ENCODE measurements around the gene THBS4.

DNA sequence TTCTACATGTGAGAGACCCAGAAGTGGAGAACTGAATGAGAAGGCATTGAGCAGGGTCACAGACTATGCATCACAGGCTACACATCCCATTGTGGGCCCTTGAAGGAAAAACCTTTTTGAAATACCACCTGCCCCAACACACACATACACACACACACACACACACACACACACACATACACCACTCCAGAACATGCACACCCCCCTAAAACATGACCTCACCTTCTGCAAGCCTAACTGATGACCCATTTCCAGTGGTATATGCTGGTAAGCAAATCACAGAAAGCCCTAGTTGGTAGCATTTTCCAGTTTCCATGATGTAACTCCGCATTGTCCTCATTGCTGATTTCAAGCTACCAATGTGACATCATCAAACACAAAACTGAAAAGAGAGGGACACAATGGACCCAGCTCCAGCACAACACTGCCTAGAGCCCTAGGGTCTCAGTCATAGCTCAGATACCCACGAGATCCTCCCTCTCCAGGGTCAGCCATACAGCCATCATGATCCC is 36.4 kb downstream of the THBS4 start:
- no peak for TF ChIP-seq ZNF175 (tag by site-specific recombination; IDR thresholded peaks at IDR 0.05)
- TF ChIP-seq, protein P1, sequence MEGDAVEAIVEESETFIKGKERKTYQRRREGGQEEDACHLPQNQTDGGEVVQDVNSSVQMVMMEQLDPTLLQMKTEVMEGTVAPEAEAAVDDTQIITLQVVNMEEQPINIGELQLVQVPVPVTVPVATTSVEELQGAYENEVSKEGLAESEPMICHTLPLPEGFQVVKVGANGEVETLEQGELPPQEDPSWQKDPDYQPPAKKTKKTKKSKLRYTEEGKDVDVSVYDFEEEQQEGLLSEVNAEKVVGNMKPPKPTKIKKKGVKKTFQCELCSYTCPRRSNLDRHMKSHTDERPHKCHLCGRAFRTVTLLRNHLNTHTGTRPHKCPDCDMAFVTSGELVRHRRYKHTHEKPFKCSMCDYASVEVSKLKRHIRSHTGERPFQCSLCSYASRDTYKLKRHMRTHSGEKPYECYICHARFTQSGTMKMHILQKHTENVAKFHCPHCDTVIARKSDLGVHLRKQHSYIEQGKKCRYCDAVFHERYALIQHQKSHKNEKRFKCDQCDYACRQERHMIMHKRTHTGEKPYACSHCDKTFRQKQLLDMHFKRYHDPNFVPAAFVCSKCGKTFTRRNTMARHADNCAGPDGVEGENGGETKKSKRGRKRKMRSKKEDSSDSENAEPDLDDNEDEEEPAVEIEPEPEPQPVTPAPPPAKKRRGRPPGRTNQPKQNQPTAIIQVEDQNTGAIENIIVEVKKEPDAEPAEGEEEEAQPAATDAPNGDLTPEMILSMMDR (tag by site-specific recombination; IDR thresholded peaks at IDR 0.05) = no peak
- TF ChIP-seq, protein P2, sequence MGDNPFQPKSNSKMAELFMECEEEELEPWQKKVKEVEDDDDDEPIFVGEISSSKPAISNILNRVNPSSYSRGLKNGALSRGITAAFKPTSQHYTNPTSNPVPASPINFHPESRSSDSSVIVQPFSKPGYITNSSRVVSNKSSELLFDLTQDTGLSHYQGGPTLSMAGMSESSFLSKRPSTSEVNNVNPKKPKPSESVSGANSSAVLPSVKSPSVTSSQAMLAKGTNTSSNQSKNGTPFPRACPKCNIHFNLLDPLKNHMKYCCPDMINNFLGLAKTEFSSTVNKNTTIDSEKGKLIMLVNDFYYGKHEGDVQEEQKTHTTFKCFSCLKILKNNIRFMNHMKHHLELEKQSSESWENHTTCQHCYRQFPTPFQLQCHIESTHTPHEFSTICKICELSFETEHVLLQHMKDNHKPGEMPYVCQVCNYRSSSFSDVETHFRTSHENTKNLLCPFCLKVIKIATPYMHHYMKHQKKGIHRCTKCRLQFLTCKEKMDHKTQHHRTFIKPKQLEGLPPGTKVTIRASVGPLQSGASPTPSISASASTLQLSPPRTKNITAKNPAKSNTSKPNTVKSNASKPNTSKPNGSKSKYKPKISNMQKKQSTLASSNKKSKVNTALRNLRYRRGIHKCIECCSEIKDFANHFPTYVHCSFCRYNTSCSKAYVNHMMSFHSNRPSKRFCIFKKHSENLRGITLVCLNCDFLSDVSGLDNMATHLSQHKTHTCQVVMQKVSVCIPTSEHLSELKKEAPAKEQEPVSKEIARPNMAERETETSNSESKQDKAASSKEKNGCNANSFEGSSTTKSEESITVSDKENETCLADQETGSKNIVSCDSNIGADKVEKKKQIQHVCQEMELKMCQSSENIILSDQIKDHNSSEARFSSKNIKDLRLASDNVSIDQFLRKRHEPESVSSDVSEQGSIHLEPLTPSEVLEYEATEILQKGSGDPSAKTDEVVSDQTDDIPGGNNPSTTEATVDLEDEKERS (tag by site-specific recombination; IDR thresholded peaks at IDR 0.05) = no peak
- no peak for TF ChIP-seq TCF7L2 (IDR thresholded peaks at IDR 0.05; ENCODE audit: borderline replicate concordance, low read depth, low read length)
- no peak for TF ChIP-seq REST (tag by site-specific recombination; IDR thresholded peaks at IDR 0.05)
- TF ChIP-seq, protein P3, sequence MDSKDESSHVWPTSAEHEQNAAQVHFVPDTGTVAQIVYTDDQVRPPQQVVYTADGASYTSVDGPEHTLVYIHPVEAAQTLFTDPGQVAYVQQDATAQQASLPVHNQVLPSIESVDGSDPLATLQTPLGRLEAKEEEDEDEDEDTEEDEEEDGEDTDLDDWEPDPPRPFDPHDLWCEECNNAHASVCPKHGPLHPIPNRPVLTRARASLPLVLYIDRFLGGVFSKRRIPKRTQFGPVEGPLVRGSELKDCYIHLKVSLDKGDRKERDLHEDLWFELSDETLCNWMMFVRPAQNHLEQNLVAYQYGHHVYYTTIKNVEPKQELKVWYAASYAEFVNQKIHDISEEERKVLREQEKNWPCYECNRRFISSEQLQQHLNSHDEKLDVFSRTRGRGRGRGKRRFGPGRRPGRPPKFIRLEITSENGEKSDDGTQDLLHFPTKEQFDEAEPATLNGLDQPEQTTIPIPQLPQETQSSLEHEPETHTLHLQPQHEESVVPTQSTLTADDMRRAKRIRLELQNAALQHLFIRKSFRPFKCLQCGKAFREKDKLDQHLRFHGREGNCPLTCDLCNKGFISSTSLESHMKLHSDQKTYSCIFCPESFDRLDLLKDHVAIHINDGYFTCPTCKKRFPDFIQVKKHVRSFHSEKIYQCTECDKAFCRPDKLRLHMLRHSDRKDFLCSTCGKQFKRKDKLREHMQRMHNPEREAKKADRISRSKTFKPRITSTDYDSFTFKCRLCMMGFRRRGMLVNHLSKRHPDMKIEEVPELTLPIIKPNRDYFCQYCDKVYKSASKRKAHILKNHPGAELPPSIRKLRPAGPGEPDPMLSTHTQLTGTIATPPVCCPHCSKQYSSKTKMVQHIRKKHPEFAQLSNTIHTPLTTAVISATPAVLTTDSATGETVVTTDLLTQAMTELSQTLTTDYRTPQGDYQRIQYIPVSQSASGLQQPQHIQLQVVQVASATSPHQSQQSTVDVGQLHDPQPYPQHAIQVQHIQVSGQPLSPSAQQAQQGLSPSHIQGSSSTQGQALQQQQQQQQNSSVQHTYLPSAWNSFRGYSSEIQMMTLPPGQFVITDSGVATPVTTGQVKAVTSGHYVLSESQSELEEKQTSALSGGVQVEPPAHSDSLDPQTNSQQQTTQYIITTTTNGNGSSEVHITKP (tag by site-specific recombination; IDR thresholded peaks at IDR 0.05) = no peak
- no peak for TF ChIP-seq ZNF138 (tag by site-specific recombination; IDR thresholded peaks at IDR 0.05; ENCODE audit: borderline replicate concordance)
- no peak for TF ChIP-seq ZNF488 (tag by site-specific recombination; IDR thresholded peaks at IDR 0.05)
- TF ChIP-seq ZNF768 (tag by site-specific recombination; IDR thresholded peaks at IDR 0.05) = no peak

Data from HEK293 (cell line).